OCI-LY3 (cell line): Measurements from ENCODE around the gene GRIK4.

ENCODE experiments used
- CTCF ChIP-seq: fragments of 200-600, 300-600 bp; sonication (generic); IDR thresholded peaks from 2 replicates; pipeline ENCODE4 v1.5.1; 2014; ENCODE audit warnings: antibody characterized with exemption, low read length, low read depth
- EZH2phosphoT487 ChIP-seq: fragments of 200-600 bp; shearing (Covaris generic); IDR thresholded peaks from 2 replicates; pipeline ENCODE4 v1.6.1; 2018; ENCODE audit warnings: antibody characterized with exemption, mixed run types, low read depth

- no peak for TF ChIP-seq CTCF
- no peak for TF ChIP-seq EZH2phosphoT487
Observed at GRCh38 chr11:120703358-120704152, 192.0 kb downstream of the GRIK4 start.
